H1 (cell line): Measurements from ENCODE around the gene VWA7. TPM values are rescaled to one million over a fixed set of nuclear protein-coding genes. Genes with fewer than 3 reads are reported as not detected.

Experiments used
- ASH2L ChIP-seq: fragments of 200-600, 300-600 bp; sonication (generic); IDR thresholded peaks from one replicate; pipeline ENCODE4 v1.7.1; 2017; ENCODE audit warnings: low read length
- CREB1 ChIP-seq: IDR thresholded peaks from 2 replicates; pipeline ENCODE4 v1.6.1; 2012; ENCODE audit warnings: inconsistent platforms
- HDAC2 ChIP-seq, 2 experiments: fragments of 300-600 bp in 1 of 2; sonication (generic) in 1 of 2; IDR thresholded peaks; 2 replicates each; pipeline ENCODE4 v1.6.1; 2011 to 2012; ENCODE audit warnings: low read depth in 2 of 2, low read length in 2 of 2, mild to moderate bottlenecking in 2 of 2, moderate library complexity in 2 of 2, borderline replicate concordance in 1 of 2, inconsistent platforms in 1 of 2
- KDM4A ChIP-seq: IDR thresholded peaks from one replicate; pipeline ENCODE4 v1.7.1; 2012; ENCODE audit warnings: low read depth, mild to moderate bottlenecking, moderate library complexity, low read length, inconsistent platforms; ENCODE audit not compliant: severe bottlenecking
- RBBP5 ChIP-seq: IDR thresholded peaks from 2 replicates; pipeline ENCODE4 v1.7.1; 2012; ENCODE audit warnings: low read depth, mild to moderate bottlenecking, inconsistent platforms, low read length, moderate library complexity, borderline replicate concordance
- SIN3A ChIP-seq, 2 experiments: IDR thresholded peaks in 1 of 2; conservative IDR thresholded peaks in 1 of 2; 2 replicates each; pipeline ENCODE4 v1.6.1; 2011 to 2012; ENCODE audit warnings: low read length in 2 of 2, improper control_type of control experiment in 1 of 2, low read depth in 1 of 2, mild to moderate bottlenecking in 1 of 2
- YY1 ChIP-seq: IDR thresholded peaks from 2 replicates; pipeline ENCODE4 v1.6.1; 2011; ENCODE audit warnings: low read depth, mild to moderate bottlenecking, low read length
- polyA plus RNA-seq, 7 experiments: library from polyadenylated mRNA; depleted of rRNA in 3 of 7; stranded (reverse) in 5 of 7; unstranded in 2 of 7; fragments of >200 nt in 5 of 7; fragments of 200-250 nt in 2 of 7; gene quantifications; 1 replicate in 5 of 7; 2 replicates in 1 of 7; 4 replicates in 1 of 7; pipeline versions ENCODE4 v1.2.1 to v1.2.3, GENCODE V29; 2011 to 2013; ENCODE audit warnings: missing spikeins in 2 of 7, mixed read lengths in 2 of 7
- total RNA-seq: library from RNA; stranded (reverse); fragmentation: NEBNext Ultra II Directional; extraction: Animal tissue kit (Norgen Biotek cat#: 25700); gene quantifications from 2 replicates; pipeline ENCODE4 v1.2.1, GENCODE V29; 2021
- TF ChIP-seq, protein P1 (sequence below): fragments of 300-600 bp; sonication (generic); IDR thresholded peaks from 2 replicates; pipeline ENCODE4 v1.7.1; 2012; ENCODE audit warnings: low read length, moderate library complexity, mild to moderate bottlenecking, inconsistent platforms; ENCODE audit not compliant: insufficient replicate concordance
- TF ChIP-seq, protein P2 (sequence below): IDR thresholded peaks from 2 replicates; pipeline ENCODE4 v1.6.1; 2012; ENCODE audit warnings: inconsistent platforms

VWA7 gene
- total and polyA plus RNA-seq, 2 of the 8 experiments (the other 6 are each of a cell fraction or from before 2014, with no cell fraction given) = 0.82 to 2.1 TPM

DNA sequence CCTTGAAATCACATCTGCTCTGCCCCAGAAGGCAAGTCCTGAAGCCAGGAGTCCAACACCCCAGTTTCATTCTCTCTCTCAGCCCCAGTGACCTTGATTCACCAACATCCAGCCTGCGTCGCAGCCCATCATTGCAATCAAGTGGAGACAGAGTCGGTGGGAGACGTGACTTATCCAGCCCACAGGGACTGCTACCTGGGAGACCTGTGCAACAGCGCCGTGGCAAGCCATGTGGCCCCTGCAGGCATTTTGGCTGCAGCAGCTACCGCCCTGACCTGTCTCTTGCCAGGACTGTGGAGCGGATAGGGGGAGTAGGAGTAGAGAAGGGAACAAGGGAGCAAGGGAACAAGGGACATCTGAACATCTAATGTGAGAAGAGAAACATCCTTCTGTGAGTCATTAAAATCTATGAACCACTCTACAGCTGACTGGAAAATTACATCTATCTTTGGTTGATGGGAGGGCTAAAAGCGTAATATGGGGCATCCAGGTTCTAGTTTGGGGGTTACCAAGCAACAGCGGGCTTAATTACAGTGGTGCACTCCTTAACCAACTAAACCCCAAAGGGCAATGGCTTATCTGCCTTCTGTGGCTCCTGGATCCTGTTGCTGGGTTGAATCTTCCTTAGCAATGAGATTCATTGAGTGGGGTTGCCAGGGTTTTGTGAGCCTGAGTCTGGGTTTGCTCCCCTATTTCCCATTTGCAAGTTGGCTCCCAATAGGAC is 59.5 kb downstream of the VWA7 start (continued):
- TF ChIP-seq, protein P1, sequence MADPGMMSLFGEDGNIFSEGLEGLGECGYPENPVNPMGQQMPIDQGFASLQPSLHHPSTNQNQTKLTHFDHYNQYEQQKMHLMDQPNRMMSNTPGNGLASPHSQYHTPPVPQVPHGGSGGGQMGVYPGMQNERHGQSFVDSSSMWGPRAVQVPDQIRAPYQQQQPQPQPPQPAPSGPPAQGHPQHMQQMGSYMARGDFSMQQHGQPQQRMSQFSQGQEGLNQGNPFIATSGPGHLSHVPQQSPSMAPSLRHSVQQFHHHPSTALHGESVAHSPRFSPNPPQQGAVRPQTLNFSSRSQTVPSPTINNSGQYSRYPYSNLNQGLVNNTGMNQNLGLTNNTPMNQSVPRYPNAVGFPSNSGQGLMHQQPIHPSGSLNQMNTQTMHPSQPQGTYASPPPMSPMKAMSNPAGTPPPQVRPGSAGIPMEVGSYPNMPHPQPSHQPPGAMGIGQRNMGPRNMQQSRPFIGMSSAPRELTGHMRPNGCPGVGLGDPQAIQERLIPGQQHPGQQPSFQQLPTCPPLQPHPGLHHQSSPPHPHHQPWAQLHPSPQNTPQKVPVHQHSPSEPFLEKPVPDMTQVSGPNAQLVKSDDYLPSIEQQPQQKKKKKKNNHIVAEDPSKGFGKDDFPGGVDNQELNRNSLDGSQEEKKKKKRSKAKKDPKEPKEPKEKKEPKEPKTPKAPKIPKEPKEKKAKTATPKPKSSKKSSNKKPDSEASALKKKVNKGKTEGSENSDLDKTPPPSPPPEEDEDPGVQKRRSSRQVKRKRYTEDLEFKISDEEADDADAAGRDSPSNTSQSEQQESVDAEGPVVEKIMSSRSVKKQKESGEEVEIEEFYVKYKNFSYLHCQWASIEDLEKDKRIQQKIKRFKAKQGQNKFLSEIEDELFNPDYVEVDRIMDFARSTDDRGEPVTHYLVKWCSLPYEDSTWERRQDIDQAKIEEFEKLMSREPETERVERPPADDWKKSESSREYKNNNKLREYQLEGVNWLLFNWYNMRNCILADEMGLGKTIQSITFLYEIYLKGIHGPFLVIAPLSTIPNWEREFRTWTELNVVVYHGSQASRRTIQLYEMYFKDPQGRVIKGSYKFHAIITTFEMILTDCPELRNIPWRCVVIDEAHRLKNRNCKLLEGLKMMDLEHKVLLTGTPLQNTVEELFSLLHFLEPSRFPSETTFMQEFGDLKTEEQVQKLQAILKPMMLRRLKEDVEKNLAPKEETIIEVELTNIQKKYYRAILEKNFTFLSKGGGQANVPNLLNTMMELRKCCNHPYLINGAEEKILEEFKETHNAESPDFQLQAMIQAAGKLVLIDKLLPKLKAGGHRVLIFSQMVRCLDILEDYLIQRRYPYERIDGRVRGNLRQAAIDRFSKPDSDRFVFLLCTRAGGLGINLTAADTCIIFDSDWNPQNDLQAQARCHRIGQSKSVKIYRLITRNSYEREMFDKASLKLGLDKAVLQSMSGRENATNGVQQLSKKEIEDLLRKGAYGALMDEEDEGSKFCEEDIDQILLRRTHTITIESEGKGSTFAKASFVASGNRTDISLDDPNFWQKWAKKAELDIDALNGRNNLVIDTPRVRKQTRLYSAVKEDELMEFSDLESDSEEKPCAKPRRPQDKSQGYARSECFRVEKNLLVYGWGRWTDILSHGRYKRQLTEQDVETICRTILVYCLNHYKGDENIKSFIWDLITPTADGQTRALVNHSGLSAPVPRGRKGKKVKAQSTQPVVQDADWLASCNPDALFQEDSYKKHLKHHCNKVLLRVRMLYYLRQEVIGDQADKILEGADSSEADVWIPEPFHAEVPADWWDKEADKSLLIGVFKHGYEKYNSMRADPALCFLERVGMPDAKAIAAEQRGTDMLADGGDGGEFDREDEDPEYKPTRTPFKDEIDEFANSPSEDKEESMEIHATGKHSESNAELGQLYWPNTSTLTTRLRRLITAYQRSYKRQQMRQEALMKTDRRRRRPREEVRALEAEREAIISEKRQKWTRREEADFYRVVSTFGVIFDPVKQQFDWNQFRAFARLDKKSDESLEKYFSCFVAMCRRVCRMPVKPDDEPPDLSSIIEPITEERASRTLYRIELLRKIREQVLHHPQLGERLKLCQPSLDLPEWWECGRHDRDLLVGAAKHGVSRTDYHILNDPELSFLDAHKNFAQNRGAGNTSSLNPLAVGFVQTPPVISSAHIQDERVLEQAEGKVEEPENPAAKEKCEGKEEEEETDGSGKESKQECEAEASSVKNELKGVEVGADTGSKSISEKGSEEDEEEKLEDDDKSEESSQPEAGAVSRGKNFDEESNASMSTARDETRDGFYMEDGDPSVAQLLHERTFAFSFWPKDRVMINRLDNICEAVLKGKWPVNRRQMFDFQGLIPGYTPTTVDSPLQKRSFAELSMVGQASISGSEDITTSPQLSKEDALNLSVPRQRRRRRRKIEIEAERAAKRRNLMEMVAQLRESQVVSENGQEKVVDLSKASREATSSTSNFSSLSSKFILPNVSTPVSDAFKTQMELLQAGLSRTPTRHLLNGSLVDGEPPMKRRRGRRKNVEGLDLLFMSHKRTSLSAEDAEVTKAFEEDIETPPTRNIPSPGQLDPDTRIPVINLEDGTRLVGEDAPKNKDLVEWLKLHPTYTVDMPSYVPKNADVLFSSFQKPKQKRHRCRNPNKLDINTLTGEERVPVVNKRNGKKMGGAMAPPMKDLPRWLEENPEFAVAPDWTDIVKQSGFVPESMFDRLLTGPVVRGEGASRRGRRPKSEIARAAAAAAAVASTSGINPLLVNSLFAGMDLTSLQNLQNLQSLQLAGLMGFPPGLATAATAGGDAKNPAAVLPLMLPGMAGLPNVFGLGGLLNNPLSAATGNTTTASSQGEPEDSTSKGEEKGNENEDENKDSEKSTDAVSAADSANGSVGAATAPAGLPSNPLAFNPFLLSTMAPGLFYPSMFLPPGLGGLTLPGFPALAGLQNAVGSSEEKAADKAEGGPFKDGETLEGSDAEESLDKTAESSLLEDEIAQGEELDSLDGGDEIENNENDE = no peak
- TF ChIP-seq ASH2L (no peak), CREB1 (peak; percentile 51; the same call in 1 of the 2 replicates), RBBP5 (no peak), SIN3A (conservative IDR thresholded peaks at IDR 0.05 in 1 of 2, IDR thresholded peaks at IDR 0.05 in 1 of 2; ENCODE audit: low read depth in 1 of 2, low read length in 2 of 2) (no peak), KDM4A (no peak), HDAC2 (IDR thresholded peaks at IDR 0.05; ENCODE audit: borderline replicate concordance in 1 of 2, low read depth in 2 of 2, low read length in 2 of 2) (0 out of 4 replicates have a peak, but pooled peaks of 1 of the 2 experiments have one; percentile 45), YY1 (peak; percentile 34; the same call in 1 of the 2 replicates)
- TF ChIP-seq, protein P2, sequence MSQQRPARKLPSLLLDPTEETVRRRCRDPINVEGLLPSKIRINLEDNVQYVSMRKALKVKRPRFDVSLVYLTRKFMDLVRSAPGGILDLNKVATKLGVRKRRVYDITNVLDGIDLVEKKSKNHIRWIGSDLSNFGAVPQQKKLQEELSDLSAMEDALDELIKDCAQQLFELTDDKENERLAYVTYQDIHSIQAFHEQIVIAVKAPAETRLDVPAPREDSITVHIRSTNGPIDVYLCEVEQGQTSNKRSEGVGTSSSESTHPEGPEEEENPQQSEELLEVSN = no peak
